Daoy (cell line): ENCODE results near the gene PARP4. TPM values are rescaled to one million over a fixed set of nuclear protein-coding genes. Genes with fewer than 3 reads are reported as not detected.
"Not testable (repeated sequence)": the region's sequence is repeated elsewhere in the genome, so short reads cannot be mapped to it uniquely, and the experiment has no call there.

Experiments
- DNase-seq: peaks from one replicate; pipeline ENCODE4 v3.0.0-alpha.2; 2015; ENCODE audit warnings: low read depth
- total RNA-seq: library from RNA; depleted of rRNA; stranded (reverse); fragments of >200 nt; shearing (Covaris generic); gene quantifications from 2 replicates; pipeline ENCODE4 v1.2.3, GENCODE V29; 2014; rRNA removed

Gene PARP4
- 27.8 and 29.4 TPM in 2 replicates for total RNA-seq

DNA sequence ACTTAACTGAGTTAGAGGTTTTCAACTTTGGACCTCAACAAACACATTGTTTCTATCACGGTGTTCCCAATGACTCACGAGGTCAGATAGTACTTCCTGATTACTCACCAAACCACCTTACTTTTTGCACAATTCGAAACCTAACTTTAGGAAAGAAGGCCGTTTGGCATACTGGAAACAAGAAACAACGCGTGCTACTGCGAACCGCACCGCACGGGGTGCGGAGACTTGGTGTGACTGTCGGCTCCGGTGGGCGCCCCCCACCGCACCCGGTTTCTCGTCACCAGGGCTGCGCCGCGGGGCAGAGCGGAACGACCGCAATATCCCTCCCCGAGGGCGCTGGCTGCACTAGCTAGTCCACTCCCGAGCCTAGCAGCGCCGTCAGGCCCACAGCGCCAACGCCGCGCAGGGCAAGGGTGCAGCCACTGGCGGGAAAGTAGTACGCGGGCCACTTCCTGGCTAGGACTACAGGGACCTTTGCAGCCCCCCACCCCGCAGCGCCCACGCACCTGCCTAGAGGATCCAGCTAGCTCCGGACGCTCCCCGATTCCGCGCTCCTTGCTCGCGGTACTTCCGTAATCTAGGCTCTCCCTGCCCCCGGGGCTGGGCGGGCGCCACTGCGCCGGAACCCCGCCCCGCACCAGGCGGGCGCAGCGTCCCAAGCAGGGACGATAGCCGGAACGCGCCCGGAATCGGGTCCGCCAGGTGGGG, at the start of gene PARP4:
Gene PARP4 (minus strand): TSS at position 582 of the 711 bp plus-strand sequence. CDS start 9,002 bp downstream, outside the sequence.
- DNase-seq, result peak; percentile 84

DNA sequence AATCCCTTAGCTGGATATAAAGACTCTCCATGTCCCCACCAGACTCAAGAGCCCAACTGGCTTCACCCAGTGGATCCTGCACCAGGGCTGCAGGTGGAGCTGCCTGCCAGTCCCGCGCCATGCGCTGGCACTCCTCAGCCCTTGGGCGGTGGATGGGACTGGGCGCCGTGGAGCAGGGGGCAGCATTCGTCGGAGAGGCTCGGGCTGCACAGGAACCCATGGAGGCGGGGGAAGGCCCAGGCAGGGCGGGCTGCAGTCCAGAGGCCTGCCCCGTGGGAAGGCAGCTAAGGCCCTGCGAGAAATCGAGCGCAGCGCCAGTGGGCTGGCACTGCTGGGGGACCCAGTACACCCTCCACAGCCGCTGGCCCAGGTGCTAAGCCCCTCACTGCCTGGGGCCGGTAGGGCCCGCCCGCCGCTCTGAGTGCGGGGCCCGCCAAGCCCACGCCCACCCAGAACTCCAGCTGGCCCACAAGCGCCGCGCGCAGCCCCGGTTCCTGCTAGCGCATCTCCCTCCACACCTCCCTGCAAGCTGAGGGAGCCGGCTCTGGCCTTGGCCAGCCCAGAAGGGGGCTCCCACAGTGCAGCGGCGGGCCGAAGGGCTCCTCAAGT, 48.1 kb upstream of the PARP4 start:
- DNase-seq, result not testable (repeated sequence)

DNA sequence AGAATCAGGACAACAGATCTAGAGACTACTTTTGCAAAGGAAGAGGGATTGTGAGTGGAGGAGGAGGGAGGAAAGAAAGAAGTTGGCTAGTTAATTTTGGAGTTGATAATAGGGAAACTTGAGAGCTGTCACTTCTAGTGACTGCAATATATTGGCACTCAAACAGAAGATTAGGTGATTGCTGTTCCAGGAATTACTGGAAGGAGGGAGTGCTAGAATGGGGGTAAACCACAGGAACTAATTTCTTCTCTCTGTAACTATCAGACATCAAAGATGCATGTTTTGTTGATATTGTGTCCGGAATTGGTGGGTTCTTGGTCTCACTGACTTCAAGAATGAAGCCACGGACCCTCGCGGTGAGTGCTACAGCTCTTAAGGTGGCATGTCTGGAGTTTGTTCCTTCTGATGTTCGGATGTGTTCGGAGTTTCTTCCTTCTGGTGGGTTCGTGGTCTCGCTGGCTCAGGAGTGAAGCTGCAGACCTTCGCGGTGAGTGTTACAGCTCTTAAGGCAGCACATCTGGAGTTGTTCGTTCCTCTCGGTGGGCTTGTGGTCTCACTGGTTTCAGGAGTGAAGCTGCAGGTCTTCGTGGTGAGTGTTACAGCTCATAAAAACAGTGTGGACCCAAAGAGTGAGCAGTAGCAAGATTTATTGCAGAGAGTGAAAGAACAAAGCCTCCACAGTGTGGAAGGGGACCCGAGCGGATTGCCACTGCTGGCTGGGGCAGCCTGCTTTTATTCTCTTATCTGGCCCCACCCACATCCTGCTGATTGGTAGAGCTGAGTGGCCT, 47.0 kb upstream of the PARP4 start:
- DNase-seq, result not testable (repeated sequence)

DNA sequence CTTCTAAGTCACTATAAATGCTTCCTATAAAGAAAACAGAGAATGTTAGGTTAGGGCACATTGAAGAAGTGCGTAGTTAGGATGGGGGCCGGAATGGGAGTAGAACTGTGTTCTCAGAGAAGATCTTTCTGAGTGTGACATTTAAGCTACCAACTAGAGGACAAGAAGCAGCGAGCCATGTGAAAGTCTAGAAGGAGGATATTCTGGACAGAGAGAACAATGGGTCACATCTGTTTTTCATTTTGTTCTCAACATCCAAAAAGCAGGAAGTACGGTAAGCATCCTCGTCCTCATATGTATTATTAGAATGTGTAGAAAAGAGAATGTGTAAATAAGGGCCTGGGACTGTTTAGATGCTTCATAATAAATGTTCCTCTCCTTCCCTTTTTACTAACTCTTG, 44.5 kb upstream of the PARP4 start:
- DNase-seq, result no peak

DNA sequence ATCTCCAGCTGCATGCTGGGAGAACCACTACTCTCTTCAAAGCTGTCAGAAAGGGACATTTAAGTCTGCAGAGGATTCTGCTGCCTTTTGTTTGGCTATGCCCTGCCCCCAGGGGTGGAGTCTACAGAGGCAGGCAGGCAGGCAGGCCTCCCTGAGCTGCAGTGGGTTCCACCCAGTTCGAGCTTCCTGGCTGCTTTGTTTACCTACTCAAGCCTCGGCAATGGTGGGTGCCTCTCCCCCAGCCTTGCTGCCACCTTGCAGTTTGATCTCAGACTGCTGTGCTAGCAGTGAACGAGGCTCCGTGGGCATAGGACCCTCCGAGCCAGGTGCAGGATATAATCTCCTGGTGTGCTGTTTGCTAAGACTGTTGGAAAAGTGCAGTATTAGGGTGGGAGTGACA, 41.3 kb upstream of the PARP4 start:
- not testable (repeated sequence) for DNase-seq

DNA sequence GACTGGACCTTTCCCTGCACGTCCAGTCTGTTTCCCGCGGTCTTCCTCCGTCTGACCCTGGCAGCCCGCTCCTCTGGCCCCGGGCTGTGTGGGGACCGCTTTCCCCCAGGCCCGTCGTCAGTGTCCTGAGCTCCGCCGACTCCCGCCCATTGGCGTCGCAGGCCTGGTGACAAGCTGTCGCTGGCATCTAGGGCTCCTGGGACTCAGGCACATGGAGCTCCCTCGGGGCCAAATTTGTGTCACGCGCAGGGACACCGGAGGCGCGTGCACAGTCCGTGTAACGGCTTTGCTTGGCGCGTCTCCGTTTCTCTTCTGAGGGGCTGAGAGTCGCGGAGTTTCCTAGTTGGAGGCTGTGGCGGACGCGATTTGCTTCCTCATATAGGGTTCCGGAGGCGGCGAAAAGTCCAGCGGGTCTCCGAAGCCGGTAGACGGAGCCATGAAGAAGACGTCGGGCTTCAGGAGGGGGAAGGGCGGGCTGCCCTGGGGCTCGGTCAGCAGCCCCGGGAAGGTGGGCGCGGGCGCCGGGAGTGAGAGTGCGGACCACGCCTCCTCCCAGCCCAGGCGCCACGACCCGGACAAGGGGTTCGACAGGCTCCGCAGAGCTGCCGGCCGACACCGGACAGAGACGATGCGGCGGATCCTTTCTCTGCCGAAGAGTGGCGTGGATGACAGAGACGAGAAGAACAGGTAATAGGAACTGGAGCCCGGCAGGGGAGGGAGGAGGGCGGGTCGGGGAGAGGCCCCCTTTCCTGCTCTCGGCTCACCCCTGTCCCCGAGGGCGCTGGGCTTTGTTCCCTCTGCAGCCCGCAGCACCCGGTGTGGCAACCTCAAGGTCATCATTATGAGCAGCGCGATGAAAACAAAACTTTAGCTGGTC, 29.1 kb upstream of the PARP4 start:
- peak; percentile 7 for DNase-seq

DNA sequence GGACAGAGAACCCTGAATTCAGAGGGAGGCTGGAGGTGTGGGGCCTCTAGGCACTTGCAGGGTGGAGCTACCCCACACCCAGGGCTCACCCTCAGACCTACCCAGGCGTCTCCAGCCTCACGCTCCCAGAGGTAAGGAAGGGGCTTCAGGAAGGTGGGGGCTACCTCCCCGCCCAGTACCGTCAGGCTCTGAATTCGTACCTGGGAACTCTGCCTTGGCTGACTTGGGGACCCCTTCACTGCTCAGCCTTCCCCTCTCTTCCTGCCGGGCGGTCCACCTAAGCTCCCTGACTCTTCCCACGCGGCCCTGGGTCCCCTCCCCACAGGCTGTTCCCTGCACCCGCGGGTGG, 28.5 kb upstream of the PARP4 start:
- DNase-seq, result no peak

DNA sequence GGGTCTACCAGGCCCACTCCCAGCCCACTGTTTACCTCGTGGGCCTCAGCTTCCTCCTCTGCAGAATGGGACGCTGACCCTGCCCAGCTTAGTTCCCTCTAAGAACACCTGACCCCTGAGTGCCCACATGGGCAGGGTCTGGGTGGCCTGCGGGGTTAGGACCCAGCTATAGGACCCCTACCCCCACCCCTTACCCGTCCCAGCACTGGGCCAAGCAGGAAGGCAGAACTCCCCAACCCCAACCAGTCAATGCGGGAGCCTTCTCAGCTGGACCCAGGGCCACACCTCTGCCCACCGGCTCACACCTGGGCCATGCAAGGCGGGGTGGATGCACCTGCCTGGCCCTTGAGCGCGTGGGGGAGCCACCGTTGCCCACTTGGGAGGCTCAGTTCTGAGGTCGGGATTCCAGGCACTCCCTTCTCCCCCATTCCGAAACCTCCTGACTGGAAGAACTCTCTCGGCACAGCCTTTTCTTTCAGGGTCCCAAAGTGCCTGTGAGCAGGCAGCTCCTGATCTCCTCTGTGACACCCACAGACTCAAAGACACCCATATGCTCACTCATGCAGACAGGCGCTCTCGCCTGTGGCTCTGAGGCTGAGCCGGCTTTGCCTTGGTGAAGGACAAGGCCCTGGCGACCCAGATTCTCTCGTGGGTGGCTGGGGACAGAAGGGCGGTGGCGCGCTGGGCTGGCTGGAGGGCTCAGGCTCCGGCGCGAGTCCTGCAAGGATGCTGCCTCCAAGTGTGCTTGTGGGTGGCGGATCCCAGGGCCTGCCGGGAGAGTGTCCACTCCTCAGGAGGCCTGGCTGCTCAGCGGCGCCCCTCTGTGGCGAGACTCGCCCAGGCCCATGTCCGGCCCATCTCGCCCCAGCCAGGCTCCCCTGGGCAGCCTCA, 27.9 kb upstream of the PARP4 start:
- peak; percentile 23 for DNase-seq

DNA sequence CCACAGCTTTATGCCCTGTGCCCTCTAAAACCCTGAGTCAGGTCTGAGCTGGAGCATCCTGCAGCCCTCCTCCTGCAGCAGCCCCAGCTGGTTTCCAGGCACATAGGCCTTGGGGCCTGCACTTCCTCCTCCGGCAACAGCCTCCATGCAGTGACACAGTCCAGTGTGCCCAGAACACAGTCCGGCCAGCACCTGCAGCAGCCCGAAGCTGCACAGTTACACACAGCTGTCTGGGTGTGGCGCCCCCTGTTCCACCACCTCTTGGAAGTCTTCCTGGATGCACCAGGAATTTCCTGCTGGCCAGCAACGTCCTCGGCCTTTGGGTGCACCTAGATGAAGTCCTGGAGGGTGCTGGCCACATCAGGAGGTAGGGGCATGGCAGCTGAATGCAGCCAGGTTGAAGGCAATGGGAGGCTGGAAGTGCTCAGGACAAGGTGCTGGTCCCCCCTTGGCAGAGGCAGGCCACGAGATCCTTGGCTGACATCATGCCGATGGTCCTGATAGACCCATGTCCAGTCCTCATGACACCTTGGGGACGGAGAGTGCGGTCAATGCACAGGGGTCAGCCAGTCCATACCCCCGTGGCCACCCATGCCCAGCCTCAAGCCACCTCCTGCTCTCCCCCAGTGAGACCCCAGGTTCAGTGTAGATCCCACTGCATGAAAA, 27.1 kb upstream of the PARP4 start:
- no peak for DNase-seq

DNA sequence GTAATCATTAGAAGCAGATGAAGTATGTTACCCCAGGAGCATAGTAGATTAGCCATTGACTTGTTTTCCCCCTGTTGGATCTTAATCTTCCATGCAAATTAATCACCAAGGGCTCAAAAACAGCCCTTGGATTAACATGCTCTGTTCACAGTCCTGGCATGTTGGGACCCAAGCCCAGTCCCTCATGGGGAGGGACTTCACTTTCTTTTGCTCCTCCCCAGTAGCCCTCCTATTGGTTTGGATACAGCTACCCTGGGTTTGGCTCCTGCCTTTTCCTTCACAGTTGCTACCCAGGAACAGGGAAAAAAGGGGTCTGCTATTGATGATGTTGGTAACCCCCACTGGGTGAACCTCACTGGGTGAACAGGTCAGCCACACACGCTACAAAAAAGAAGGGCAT, 16.9 kb upstream of the PARP4 start:
- DNase-seq, result no peak

DNA sequence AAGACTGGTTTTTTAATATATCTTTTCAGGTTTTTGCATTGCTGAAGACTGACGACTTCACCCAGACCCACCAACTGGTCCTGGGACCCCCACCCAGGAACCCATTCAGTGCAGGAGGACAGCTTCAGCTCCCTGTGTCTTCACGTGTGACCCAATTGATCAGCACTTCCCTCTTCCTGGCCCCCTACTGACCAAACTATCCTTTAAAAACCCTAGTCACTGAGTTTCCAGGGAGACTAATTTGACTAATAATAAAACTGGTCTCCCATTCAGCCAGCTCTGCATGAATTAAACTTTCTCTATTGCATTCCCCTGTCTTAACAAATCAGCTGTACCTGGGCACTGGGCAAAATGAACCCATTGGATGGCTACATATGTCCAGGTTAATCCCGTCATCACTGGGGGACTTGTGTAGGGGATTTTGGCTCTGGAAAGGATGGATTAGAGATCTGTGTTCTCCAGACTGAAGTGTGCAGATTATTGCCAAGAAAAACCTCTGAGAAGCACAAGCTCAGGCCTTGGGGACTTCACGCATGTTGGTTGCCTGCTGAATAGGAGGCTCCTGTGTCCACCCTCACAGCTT, 16.3 kb upstream of the PARP4 start:
- DNase-seq, result no peak

DNA sequence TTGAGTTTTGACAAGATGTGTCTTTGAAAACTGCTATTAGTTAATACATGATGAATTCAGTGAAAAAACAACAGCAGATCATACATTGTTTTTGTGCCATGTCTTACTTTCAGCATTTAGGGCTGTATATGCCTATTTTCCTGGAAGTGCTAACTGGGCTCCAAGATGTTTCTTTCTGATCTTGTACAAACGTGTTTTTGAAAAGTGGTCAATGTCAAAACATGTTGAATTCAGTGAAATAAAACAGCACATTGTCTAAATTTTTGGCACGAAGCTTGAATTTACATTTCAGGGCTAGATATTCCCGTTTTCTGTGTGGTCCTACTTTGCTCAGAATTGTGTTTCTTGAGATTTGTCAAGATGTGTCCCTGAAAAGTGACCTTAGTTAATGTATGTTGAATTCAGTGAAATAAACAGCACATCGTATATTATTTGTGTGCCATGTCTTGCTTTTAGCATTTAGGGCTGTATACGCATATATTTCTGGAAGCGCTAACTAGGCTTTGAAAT, 14.7 kb upstream of the PARP4 start:
- DNase-seq, result no peak

DNA sequence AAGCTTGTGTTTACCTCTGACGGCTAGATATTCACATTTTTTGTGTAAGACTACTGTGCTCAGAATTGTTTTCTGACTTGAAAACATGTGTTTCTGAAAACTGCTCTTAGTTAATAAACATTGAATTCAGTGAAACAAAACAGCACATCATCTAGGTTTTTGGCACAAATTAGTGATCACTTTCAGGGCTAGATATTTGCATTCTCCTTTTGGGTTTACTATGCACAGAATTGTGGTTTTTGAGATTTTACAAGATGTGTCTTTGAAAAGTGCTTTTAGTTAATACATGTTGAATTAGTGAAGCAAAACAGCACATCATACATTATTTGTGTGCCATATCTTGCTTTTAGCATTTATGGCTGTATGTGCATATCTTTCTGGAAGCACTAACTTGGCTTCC, 8.2 kb upstream of the PARP4 start:
- DNase-seq, result no peak

DNA sequence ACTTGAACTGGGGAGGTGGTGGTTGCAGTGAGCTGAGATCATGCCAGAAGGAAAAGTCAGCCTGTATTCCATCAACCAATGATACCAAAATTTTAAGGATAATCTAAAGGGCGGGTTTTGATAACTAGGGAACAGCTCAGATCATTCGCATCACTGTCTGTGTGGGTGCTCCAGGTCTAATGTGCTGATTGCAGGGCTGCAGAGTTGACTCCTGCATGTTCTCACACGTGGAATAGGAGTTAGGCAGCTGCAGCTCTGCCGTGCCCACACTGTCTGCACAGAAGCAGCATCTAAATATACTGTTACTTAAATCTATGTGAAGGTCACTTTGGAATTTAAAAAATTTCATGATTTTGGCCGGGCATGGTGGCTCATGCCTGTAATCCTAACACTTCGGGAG, 4.3 kb upstream of the PARP4 start:
- DNase-seq, result no peak

DNA sequence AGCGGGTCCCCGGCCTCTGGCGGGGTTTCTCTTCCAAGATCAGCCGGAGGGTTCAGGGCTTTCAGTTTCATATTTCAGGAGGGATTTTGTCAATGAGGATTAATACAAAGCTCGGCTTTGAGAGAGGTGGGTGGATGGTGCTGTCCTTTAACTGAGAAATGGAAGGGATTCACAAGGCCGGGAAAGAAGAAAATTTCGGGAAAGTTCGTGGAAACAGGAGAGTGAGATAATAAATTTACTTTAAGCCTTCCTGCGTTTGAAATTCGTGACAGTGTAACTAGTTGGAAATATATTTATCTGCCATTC, 283 bp upstream of the PARP4 start:
- no peak for DNase-seq

DNA sequence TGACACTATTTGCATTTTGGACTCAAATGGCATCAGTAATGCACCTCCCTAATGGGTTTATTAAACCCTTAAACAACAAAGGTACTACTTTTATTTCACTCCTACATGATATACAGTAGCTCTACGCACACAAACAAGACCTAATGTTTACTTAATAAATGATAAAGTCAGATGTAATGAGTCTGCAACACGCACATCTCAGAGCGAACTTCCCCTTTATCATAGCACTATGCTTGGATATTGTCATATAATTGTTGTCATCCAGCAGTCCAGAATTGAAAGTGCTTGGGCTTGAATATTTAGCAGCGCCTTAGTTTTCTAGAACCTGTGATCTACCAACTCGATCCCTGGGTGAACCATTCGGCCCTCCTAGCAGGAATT, 772 bp downstream of the PARP4 start:
- DNase-seq, result no peak

DNA sequence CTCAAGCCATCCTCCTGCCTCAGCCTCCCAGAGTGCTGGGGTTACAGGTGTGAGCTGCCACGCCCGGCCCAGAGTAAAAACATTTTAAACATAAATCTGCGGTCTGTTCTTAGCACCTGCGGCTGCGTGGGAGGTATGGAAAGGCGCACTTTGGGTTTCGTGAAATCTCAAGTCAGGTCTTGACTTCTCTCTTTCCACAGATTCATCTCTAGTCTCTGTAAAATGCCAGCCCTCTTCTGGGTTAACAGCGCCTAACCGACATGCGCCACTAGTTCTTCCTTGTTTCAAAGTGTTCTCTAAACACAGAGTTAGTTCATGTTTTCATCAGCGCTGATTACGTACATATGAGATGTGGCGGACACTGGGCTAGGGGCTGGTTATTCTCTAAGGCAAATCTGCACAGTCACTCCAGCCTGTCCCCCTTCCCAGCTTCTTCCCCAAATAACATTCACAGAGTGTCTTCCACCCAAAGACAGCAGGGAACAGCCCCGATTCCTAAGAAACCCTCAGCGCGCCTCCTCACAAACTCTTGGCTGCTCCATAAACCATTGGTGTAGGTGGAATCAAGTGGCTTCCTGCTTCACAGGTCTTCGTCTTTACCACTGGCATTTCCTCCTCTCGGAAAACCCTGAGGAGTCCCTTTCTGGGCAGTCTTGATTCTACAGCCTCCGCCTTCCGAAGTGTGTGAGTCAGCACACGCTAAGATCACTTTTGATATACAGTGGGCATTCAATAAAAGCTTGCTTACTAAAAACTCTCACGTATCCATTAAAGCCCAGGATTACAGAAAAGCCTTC, 1.4 kb downstream of the PARP4 start:
- peak; percentile 87 for DNase-seq

DNA sequence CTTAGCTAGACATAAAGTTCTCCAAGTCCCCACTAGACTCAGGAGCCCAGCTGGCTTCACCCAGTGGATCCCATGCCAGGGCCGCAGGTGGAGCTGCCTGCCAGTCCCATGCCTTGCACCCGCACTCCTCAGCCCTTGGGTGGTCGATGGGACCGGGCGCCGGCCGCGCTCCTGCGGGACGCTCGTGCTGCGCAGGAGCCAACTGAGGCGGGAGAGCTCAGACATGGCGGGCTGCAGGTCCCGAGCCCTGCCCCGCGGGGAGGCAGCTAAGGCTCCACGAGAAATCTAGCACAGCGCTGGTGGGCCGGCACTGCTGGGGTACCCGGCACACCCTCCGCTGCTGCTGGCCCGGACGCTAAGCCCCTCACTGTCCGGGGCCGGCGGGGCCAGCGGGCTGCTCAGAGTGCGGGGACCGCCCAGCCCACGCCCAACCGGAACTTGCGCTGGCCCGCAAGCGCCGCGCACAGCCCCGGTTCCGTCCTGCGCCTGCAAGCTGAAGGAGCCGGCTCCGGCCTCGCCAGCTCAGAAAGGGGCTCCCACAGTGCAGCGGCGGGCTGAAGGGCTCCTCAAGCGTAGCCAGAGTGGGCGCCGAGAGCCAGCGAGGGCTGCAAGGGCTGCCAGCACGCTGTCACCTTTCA, 5.8 kb downstream of the PARP4 start:
- DNase-seq, result no peak

DNA sequence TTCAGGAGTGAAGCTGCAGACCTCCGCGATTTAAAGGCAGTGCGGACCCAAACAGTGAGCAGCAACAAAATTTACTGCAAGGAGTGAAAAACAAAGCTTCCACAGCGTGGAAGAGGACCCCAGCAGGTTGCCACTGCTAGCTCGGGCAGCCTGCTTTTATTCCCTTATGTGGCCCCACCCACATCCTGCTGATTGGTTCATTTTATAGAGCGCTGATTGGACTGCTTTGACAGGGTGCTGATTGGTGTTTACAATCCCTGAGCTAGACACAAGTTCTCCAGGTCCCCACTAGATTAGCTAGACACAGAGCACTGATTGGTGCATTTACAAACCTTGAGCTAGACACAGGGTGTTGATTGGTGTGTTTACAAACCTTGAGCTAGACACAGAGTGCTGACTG, 6.3 kb downstream of the PARP4 start:
- DNase-seq, result not testable (repeated sequence)
